HG02759 (cell line): ENCODE data around the gene FADS1.
A peak's percentile ranks its signal among the peaks of the same experiment; 100 is the strongest.

Source experiments
- ATAC-seq: cut with Tn5 transposase; IDR thresholded peaks from one replicate; pipeline ENCODE4 v1.9.1; 2021; ENCODE audit warnings: mild to moderate bottlenecking, moderate library complexity; ENCODE audit not compliant: unreplicated experiment

FADS1 gene

GRCh38 chr11:61846362-61847020 lies 29.7 kb upstream of the FADS1 start:
- ATAC-seq = no peak

- ATAC-seq = no peak
Measured at GRCh38 chr11:61844909-61845565, 28.2 kb upstream of the FADS1 start.

GRCh38 chr11:61842528-61842820 lies 25.7 kb upstream of the FADS1 start:
- no peak for ATAC-seq

DNA sequence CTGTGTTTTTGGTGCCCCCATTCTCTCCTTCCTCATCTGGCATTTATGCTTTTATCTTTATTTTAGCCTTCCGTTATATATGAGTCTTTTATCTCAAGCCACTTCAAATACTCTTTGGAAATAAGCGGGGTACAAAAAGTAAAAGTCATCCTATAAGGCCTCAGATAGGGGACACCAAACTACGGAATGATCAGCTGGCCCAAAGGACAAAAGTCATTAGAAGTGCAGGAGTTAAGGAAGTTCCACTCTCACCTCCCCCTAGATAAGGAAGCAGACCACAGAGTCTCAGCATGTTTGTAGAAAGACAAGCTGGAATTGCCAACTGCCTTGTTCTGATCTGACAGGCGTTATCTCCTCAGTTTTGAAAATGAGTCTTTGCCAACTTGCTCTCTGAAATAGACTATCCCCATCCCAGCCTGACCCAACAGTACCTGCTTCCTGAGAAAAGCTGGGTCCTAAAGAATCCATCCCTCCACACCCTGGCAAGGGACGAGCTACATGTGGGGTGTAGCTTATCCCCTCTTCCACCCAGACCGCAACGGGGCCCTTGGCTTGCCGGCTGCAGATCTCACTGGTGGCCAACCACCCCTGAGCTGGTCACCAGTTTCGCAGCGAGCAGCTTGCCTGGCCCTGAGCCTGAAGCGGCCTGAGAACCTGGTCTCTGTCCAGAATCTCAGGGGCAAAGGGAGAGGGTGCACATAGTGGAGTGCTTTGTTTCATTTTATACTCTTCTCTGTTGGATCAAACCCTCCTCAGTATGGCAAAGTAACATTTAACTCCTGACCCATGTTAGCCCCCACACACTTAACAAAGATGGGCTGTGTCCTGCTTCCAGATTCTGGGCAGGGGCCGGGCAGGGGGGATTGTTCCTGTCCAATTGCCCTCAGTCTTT lies 25.1 kb upstream of the FADS1 start:
- ATAC-seq = no peak

DNA sequence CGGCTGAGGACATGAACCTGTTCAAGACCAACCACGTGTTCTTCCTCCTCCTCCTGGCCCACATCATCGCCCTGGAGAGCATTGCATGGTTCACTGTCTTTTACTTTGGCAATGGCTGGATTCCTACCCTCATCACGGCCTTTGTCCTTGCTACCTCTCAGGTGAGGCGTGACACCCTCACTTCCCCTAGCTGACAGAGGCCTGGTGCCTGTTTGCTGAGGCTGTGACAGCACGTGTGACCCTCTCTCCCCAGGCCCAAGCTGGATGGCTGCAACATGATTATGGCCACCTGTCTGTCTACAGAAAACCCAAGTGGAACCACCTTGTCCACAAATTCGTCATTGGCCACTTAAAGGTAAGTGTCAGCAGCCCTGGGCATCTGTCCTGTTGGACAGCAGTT lies 23.6 kb upstream of the FADS1 start:
- ATAC-seq = no peak

DNA sequence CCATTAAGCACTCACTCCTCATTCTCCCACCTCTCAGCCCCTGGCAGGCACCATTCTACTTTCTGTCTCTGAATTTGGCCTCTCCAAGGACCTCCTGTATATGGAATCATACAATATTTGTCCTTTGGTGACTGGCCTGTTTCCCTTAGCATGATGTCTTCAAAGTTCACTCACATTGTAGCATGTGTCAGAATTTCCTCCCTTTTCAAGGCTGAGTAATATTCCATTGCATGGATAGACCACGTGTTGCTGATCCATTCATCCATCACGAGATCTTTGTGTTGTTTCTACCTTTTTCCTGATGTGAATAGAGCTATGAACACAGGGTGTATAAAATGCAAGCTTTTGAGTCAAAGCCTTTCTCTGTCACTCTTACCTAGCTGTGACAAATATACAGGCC lies 22.9 kb upstream of the FADS1 start:
- ATAC-seq = no peak

- no peak for ATAC-seq
Measured at GRCh38 chr11:61838921-61839320, 22.1 kb upstream of the FADS1 start.

DNA sequence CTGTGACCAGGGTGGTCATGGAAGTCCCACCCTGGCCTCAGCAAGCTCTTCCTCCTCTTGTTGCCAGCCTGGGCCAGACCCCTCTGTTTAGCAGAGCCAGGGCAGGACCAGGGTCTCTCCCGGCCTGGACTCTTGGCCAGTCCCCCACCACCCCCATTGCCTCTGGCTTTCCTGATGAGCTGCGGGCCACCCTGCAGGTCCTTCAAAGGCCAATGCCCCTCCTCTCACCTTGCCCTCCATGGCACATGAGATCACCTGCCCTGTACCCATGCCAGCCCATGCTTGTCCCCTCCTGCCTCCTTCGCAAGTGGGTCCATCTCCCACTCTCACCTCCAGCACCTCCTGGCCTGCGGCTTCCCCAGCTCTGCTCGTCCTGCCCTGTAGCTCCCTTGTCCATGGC lies 21.7 kb upstream of the FADS1 start:
- no peak for ATAC-seq

GRCh38 chr11:61837411-61838005 lies 20.7 kb upstream of the FADS1 start:
- ATAC-seq = no peak

DNA sequence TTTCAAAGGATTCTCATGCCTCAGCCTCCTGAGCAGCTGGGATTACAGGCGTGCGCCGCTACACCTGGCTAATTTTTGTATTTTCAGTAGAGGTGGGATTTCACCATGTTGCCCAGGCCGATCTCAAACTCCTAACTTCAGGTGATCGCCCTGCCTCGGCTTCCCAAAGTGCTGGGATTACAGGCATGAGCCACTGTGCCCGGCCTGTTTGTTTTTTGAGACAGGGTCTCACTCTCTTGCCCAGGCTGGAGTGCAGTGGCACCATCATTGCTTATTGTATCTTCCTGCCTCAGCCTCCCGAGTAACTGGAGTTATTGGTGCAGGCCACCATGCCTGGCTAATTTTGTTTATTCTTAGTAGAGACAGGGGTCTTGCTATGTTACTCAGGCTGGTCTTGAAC lies 19.4 kb upstream of the FADS1 start:
- ATAC-seq = no peak

DNA sequence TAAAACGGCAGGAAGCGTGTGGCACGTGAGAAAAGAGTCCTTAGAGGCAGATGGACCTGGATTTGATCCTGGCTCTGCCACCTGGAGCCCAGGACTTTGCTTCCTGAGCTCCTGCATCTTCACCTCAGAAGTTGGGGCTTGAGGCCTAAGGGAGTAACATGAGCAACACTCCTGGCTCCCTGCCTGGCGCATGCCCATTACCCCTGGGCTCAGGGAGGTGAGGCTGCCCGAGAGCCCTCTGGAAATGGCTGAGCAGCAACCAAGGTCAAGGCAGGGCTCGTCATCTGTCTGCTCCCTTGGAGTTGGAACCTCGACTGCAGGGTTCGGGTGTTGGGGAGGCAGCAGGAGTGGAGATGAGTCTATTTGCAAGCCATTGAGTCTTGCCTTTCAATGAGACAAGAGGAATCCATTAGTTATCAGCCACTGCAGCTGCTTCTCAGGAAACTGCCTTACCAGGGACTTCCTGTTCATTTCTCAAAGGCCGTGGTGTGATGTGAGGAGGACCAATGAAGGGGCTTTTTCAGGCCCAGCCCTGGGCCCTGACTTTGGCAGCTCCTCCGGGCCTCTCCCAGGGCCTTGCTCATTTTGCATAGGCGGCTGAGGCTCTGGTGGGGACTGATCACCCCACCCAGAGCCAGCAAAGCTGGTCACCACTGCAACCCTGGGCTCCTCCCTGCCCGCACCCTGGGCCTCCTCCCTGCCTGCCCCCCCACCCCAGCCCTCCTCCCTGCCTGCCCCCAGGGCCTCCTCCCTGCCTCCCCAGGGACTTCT lies 17.7 kb upstream of the FADS1 start:
- ATAC-seq = peak; percentile 97

DNA sequence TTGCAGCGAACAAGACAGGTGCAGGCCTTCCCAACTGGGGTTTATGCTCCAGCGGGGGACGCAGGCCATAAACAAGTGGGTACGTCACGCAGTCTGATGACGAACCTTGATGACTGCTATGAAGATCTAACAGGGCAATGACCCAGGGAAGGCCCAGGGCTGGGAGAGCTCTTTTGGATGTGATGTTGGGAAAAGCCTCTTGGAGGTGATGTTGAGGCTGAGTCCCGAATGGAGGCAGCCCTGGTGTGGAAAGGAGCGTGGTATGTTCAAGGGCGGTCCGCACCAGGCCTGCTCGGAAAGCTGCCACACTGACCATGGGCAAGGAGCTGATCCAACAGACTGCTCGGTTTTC lies 17.1 kb upstream of the FADS1 start:
- no peak for ATAC-seq

DNA sequence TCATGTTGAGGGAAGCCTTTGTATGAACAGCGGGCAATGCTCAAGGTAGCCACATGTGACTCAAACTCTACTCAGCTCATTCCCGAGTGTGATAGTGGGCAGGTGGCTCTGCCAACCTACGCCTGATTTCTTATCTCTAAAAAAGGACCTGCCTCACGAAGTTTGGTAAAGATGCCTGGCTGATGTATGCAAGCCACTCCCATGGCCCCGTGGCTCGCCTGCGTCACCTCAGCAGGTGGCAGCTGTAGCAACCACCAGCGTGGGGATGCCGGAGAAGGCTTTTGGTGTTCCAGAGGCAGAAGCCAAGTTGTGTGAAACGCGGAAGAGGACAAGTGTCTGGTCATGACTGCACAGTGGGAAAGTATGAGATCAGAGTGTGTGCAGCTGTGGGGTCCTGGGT lies 16.7 kb upstream of the FADS1 start:
- no peak for ATAC-seq

DNA sequence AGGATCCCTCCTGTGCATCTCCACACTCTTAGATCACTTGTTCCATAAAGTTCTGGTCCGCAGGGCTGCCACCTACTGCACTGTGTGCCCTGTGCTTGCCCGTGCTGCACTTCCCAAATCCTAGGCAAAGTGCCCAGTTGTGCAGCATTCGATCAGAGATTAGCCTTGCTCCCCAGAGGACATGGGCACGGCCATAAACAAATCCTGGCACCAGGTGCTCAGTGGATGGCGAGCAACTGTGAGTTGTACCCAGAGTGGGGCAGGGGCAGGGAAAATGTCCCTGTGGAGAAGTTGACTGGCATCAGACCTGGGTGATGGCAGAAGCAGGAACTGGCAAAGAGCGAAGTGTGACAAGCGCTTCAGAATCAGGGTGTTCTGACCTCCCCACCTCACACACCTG lies 16.0 kb upstream of the FADS1 start:
- no peak for ATAC-seq

GRCh38 chr11:61832207-61832606 lies 15.4 kb upstream of the FADS1 start:
- no peak for ATAC-seq

GRCh38 chr11:61830237-61831105 lies 13.7 kb upstream of the FADS1 start:
- ATAC-seq = no peak

DNA sequence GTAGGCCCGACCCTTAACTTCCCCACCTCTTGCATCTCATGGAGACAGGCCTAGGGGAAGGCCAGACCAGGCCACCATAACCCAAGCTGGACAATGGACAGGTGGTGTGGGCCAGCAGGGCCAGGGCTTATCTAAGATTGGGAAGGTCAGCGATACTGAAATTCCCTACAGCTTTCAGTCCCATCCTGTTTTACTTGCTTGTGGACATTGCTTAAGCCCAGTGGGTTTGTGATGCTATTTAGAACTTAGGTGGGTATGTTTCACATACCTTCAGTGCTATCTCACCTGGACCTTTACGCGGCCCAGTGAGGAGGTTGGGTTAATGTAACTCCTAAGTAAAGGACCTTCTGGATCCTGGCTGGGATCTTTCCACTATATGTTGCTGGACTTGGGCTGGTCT lies 13.0 kb upstream of the FADS1 start:
- no peak for ATAC-seq

DNA sequence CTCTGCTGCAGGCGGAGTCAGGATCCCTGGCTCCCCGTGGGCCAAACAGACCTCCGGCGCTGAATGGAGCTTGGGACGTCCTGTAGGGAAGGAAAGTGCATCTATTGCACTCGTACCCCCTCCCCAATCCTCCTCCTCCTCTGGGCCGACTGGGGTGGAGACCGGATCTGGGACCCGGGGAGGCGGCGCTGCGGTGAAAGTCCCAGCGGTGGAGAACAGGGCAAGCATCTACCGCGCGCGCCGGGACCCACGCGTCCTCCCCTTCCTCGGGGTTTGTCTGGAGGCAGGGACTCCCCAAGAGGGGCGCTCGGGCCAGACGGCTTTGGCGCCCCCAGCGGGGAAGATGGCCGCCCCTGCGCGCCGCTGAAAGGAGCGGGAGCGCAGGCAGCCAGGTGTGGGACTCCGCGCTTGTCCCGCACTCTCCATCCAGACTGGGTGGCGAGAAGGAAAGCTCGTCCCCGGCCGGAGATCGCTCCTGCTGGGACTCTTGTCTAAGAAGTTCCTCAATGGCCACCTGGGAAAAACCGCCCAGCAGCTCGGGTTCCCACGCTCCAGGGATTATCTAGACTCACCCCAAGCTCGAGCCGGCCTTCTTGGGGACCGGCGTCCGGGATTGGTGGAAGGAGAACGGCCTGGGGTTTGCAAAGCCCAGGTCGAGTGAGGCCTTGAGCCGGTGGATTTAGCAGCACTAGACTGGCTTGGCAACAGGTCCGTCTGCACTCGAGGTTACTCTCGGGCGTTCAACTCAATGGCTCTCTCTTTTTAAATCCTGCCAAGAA lies 12.0 kb upstream of the FADS1 start:
- ATAC-seq = no peak

GRCh38 chr11:61828379-61828628 lies 11.5 kb upstream of the FADS1 start:
- ATAC-seq = no peak
